ENCODE results near the gene TOPBP1. TPM values are rescaled to one million over a fixed set of nuclear protein-coding genes. Genes with fewer than 3 reads are reported as not detected.

The TOPBP1 gene
- total RNA-seq, 4 donors from 2014 or later: 15.6 to 29.1 (median 17.5) TPM

GRCh38 chr3:133655731-133656515 is 5.8 kb downstream of the TOPBP1 start:
- TF ChIP-seq EP300 (IDR thresholded peaks at IDR 0.05) (no peak), POLR2A (IDR thresholded peaks at IDR 0.05; ENCODE audit: low read depth) (no peak), POLR2AphosphoS5 (IDR thresholded peaks at IDR 0.05) (no peak), CTCF (IDR thresholded peaks at IDR 0.05) (no peak)
- Histone ChIP-seq H3K36me3 (peaks cover 32 to 81% (median 63%) of the 10 kb centered on the region in 4 donors), H3K27ac (replicated peaks in 1 of 4) (no peak overlapping the region), H3K4me1 (peaks cover 8 to 13% (median 9%) of the 10 kb centered on the region in 4 donors), H3K9me3 (no peaks in the 10 kb centered on the region), H3K4me3 (no peak overlapping the region), H3K27me3 (no peaks in the 10 kb centered on the region)
- intact Hi-C loops (cut with DNase I): no loop called here
- DNase-seq (ENCODE audit: extremely low spot score): no peak
- WGBS: 84% methylated on average over 4 of the region's 4 CpGs

GRCh38 chr3:133649486-133650068 is 12.2 kb downstream of the TOPBP1 start:
- 96% methylated on average over 4 of the region's 4 CpGs for WGBS
- Histone ChIP-seq H3K4me1 (peaks cover 0 to 6% (median 5%) of the 10 kb centered on the region in 4 donors), H3K9me3 (no peaks in the 10 kb centered on the region), H3K27ac (replicated peaks in 1 of 4) (no peak overlapping the region), H3K36me3 (peaks cover 11 to 87% (median 64%) of the 10 kb centered on the region in 4 donors), H3K4me3 (no peak overlapping the region), H3K27me3 (no peaks in the 10 kb centered on the region)
- DNase-seq (ENCODE audit: extremely low spot score): no peak
- intact Hi-C loops (cut with DNase I): no loop called here
- no peak for TF ChIP-seq CTCF (IDR thresholded peaks at IDR 0.05)
- TF ChIP-seq POLR2A (IDR thresholded peaks at IDR 0.05; ENCODE audit: low read depth): no peak

GRCh38 chr3:133644768-133645167 is 17.0 kb downstream of the TOPBP1 start:
- 87% methylated on average over 1 of the region's 1 CpG for WGBS
- Histone ChIP-seq H3K27me3 (no peaks in the 10 kb centered on the region), H3K27ac (replicated peaks in 1 of 4) (no peak overlapping the region), H3K9me3 (no peaks in the 10 kb centered on the region), H3K36me3 (peaks cover 20 to 83% (median 67%) of the 10 kb centered on the region in 4 donors), H3K4me3 (no peak overlapping the region), H3K4me1 (peaks cover 0 to 6% (median 5%) of the 10 kb centered on the region in 4 donors)
- intact Hi-C loops (cut with DNase I): no loop called here
- TF ChIP-seq POLR2AphosphoS5 (IDR thresholded peaks at IDR 0.05) (no peak), POLR2A (IDR thresholded peaks at IDR 0.05; ENCODE audit: low read depth) (no peak), CTCF (IDR thresholded peaks at IDR 0.05) (no peak), EP300 (IDR thresholded peaks at IDR 0.05) (no peak)
- no peak for DNase-seq (ENCODE audit: extremely low spot score)

GRCh38 chr3:133643611-133644010 is 18.1 kb downstream of the TOPBP1 start:
- H3K4me1 ChIP-seq: peaks cover 0 to 6% (median 5%) of the 10 kb centered on the region in 4 donors
- no peaks in the 10 kb centered on the region for H3K9me3 ChIP-seq
- intact Hi-C loops (cut with DNase I): no loop called here
- 92% methylated on average over 2 of the region's 2 CpGs for WGBS
- H3K27me3 ChIP-seq: no peaks in the 10 kb centered on the region
- TF ChIP-seq POLR2A (IDR thresholded peaks at IDR 0.05; ENCODE audit: low read depth): no peak
- no peak for TF ChIP-seq EP300 (IDR thresholded peaks at IDR 0.05)
- TF ChIP-seq CTCF (IDR thresholded peaks at IDR 0.05): no peak
- TF ChIP-seq POLR2AphosphoS5 (IDR thresholded peaks at IDR 0.05): no peak
- peaks cover 24 to 83% (median 65%) of the 10 kb centered on the region in 4 donors for H3K36me3 ChIP-seq
- no peak overlapping the region for H3K4me3 ChIP-seq
- DNase-seq (ENCODE audit: extremely low spot score): no peak
- no peak overlapping the region for H3K27ac ChIP-seq (replicated peaks in 1 of 4)

All from esophagus muscularis mucosa (tissue), 4 donors.